Endometrial microvascular endothelial cells (primary cell): ENCODE results near the gene ITGBL1. TPM values are rescaled to one million over a fixed set of nuclear protein-coding genes. Genes with fewer than 3 reads are reported as not detected.

Experiments
- in situ Hi-C: cut with HindIII; loops from 2 replicates; pipeline ENCODE4 v1.10.0; 2017; ENCODE audit warnings: low sequenced_read_pairs, low pct_unique_long_range_greater_than_20kb; ENCODE audit errors: inconsistent ontology term
- total RNA-seq: library from RNA; depleted of rRNA; stranded (reverse); fragments of >200 nt; gene quantifications from one replicate; pipeline ENCODE4 v1.2.3, GENCODE V29; 2015; ENCODE audit errors: inconsistent ontology term

ITGBL1 gene, protein sequence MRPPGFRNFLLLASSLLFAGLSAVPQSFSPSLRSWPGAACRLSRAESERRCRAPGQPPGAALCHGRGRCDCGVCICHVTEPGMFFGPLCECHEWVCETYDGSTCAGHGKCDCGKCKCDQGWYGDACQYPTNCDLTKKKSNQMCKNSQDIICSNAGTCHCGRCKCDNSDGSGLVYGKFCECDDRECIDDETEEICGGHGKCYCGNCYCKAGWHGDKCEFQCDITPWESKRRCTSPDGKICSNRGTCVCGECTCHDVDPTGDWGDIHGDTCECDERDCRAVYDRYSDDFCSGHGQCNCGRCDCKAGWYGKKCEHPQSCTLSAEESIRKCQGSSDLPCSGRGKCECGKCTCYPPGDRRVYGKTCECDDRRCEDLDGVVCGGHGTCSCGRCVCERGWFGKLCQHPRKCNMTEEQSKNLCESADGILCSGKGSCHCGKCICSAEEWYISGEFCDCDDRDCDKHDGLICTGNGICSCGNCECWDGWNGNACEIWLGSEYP
- total RNA-seq: 11.1 TPM

DNA sequence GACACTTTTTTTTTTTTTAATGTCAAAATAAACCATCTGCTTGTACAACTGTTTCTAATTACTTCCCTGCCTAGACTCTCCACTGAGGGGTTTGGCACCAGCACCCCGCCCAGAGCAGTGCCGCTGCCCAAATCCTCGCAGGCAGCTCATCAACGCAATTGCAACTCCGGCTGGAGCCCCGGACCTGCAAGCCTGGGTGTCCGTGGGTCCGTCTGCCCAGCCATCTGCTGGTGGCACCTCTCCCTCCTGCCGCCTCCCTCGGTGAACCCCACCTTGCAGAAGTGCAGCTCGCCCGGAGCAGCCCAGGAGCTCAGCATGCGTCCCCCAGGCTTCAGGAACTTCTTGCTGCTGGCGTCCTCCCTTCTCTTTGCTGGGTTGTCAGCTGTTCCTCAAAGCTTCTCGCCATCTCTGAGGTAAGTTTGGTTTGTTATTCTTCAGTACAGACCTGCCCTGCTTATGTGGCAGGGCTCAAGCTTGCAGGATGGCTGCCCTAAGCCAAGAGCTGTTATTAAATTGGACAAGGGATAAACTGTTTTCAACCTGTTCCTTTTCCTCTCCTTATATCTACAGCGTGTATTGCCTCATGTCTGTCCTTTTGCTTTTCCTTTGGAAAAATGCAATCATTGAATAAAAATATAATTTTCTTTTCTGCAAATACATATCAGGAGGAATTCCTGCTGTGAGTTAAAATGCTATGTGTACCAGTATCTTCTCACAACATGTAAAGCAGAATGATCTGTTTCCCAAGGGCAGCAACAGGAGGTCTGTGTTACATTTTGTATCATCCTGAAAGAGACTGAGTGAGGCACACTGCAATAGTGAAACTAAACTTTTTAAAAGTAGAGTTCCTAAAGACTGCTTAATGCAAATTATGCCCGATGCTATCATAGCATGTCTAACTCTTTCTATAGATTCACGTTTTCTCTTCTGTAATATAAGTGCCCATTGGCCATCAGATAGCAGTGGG is at the start of gene ITGBL1:
TSS of gene ITGBL1 (plus strand) at position 157 of the 967 bp plus-strand sequence. CDS start at position 316, 159 bp downstream.
- in situ Hi-C loops: no loop called here

DNA sequence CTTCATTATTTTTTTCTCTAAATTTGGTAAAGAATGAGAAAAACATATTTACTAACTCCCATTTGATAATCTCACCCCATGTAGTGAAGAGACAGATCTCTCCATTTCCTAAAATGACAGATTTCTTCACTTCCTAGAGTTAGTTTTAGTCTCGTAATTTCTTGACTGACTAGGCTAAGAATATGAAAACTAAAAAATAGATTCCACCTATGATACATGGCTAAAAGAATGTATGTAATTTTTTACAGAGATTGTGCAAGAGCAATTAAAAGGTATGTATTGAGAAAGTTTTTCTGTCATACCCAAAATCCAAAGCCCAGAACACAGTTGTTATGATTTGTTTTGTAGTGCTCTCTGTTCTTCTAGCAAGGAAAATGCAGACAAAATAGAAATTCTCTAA is 45.7 kb upstream of the ITGBL1 start:
- in situ Hi-C loops: no loop called here

DNA sequence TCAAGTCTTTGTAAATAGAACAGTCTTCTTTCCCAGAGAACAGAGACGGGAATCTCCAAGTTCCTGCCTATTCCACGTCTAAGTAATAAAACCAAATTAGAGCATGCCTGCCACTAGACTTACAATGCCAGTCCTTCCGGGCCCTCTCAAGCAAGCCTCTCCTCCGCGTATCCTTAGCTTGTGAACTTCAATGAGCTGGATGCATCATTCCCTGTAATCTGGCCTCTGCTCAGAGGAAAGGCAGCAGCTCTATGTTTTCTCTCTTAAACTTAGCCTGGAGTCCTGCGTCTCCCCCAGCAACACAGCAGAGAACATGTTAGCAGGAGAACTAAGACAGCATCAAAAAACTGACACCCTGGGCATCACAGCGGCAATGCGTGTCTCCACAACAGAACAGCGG is 44.3 kb upstream of the ITGBL1 start:
- in situ Hi-C loops: no loop called here

DNA sequence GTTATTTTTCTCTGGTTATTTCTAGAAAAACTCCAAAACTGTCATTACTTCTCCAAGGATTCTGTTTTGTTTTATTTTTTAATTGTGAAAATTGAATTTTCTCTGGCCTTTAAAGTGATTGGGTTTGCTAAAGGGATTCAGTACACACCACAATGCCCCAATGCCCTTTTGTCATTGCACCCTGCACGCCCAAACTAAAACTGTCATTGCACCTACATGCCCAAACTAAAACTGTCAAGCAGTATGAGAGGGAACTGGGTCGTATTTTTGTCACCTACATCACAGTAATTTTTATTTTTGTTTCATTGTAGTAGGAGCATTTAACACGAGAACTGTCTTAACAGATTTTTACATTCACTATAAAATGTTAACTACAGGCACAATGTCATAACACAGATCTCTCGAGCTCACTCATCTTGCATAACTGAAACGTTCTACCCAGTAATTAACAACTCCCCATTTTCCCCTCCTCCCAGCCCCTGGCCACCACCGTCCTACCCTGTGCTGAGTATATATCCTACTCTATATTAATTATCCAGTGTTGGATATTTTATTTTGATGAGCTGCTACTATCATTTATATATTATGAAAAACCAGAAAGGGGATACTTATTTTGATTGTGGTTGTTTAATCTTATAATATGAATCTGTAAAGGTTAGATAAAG is 43.4 kb upstream of the ITGBL1 start:
- in situ Hi-C loops: no loop called here

DNA sequence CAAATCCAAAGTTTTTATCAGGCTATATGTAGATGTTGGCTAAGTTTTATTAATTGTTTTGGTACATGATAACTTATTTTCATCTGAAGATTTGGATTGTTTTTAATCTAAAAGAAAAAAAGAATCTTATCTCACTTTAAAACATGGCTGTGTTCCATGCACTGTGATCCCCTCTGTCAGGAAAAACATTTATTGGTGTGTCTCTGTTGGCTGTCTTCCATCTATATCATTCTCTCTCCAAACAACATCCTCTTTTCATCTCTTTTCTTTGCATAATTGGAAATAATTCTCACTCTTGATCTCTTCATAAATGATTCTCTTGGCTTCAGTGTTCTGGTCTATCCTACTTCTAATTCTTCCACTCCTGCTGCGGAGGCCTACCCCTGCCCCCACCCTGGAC is 40.4 kb upstream of the ITGBL1 start:
- in situ Hi-C loops: no loop called here

DNA sequence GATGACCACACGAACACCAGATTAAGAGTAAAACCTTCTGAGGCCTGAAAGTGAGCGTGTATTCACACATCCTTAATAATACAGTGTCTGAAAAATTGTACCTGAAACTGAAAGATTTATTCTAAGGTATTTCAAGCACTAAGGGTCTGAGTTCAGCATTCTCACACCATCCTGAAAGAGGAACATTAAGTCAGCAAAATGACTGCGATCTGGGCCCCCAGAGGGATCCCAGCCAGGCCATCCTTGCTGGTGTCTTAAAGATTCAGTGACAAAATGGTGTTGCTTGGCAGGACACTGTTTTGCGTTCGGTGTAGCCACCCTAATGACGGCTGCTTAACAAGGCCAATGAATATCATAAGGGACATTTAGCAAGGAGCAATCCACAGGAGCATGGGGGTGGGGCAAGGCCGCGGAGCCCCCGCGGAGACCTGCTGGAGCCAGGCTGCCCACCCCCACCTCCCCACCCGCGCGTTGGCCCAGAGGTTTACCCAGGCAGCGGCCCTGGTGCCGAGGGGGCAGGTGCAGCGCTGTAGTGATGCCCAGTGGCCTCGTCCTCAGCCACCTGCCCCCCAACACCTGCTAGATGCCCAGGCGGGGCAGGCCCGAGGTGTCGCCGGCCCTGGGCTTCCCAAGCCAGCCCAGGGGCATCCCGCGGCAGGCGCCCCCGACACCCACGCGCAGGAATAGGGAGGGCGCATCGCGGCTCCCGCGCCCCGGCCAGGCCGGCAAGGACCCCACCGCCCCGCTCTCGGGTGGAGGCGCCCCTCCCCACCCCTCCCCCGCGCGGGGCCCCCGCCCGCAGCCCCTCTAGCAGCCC is 36.9 kb upstream of the ITGBL1 start:
- in situ Hi-C loops: no loop called here

DNA sequence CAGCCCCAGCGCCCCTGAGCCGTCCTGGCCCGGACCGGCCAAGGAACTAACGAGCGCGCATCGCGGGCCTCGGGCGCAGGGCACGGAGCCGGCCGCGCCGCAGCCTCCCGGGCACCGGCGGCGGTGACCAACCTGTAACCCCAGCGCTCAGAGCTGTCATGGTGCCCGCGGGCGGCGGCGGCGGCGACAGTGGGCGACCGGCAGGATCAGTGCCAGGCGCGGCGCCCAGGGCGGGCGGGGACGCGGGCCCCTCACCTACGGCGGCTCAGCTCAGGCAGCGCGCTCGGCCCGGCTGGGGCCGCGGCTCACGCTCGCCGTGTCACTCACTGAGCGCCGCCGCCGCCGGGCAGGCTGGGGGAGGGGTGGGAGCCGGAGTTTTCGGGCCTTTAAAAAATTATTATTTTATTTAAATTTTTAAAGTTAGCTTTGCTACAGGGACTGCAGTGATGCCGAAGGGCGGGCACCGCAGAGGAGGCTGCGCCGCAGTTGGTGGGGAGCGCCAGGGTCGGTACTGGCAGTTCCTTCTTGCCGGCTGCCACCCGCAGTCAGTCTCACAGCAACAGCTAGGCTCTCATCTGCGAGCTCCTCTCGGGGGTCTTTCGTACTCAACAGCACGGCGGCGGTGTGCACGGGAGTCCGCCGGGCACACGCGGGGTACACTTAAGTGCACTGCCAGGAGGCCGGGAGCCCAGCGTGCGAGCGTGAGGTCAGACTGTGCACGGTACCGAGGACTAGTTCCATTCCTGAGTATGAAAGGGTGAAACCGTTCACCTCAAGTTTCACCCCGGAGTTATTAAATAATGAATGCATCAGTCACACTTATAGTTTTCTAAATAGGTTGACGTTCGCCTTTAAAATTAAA is 36.1 kb upstream of the ITGBL1 start, which contains the start of gene NALCN:
TSS of gene NALCN (minus strand) at position 328 of the 862 bp plus-strand sequence. CDS start 17,382 bp downstream, outside the sequence.
- in situ Hi-C loops: no loop called here

DNA sequence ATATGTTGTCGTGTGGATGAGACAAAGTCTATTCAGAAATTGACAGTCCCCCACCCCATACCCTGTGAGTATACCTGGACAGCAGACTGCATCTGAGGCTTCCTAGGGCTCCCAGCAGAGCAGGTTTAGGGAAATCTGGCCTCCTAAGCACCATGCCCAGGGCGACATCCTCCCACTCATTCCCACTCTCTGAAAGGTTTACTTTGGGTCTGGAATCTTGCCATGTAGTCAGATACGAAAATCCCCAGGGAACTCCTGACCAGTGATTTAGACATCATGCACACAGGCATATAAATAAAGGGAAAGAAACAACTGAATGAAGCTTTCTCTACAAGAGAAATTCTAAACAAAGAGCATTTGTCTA is 35.5 kb upstream of the ITGBL1 start:
- in situ Hi-C loops: no loop called here

DNA sequence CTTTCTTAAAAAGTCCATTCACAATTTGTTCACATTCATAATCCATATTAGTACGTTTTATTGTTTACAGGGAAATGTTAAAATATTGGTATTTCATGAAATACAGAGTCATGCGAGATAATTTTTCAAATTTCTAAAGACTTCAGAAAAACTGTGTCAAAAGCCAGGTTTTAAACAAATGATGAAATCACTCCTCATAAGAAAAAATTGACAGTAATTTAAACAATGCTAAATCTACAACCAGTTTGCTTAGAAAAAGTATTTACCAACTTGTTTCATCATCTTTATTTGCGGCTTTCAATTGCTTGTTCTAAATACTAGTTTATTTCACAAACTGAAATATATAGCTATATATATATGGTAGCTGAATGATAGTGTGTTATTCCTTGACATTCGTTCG is 35.0 kb upstream of the ITGBL1 start:
- in situ Hi-C loops: no loop called here

DNA sequence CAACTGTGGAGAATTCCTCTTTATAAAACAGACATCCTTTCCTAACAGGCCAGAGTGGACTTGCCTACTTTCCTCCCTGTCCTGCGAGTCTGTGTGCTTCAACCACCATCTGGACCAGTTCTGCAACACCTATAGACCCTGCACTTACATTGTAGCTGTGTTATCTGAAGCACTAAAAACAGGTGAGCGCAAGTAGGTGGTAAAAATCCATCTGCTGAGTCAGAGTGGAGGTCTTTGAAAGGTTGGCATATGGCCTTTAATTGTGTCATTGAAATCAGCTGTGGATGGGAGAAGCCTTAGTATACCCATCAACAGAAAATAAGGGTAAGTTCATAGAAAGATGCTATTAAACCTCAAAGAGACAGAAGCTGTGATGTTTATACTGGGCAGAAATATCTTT is 28.6 kb upstream of the ITGBL1 start:
- in situ Hi-C loops: no loop called here

DNA sequence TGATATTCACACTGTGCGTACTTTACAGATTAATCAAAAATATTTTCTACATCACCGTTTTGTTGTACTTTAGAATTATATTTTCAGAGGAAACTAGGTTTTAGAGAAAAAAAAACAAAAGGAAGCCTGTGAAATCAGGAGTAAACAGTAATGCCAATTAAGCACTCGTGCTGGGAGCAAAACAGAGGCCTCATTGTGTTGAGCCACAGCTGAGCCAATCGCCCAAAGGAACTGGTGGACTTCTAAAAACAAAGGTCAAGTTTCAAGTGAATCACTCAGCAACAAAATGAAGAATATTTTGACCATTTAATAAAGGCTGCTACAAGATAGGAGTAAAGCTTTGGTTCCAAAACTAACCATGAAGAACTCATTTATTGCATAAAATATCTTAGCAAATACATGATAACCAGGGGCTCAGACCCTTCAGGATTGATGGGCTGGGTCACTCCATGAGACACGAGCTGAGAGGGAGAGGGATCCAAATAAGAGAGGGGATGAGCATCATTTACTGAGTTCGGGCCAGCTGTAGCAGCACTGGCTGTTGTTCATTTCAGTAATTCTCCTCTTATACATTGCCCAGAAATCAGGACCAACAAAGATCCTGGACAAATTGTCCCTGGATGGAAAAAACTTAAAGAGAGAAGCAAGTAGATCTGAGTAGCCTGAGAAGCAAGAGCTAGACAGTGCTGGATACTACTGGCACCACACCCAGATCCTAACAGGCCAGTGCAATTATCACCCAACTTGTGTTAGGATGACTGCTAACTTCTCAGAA is 27.9 kb upstream of the ITGBL1 start:
- in situ Hi-C loops: no loop called here

DNA sequence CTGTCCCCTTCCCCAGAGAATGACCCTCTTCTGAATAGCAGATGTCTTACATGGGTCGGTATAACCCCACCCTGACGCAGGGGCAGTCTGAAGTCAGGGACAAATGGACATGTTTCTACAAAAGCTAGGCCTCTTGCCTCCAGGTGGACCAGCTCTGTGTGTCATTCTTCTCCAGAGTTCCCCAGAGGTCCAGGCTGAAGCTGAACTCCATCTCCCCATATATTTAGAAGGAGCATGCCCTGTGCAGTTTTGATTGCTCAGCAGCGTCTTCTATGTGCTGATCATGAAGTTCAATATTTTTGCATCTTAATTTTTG is 27.4 kb upstream of the ITGBL1 start:
- in situ Hi-C loops: no loop called here

DNA sequence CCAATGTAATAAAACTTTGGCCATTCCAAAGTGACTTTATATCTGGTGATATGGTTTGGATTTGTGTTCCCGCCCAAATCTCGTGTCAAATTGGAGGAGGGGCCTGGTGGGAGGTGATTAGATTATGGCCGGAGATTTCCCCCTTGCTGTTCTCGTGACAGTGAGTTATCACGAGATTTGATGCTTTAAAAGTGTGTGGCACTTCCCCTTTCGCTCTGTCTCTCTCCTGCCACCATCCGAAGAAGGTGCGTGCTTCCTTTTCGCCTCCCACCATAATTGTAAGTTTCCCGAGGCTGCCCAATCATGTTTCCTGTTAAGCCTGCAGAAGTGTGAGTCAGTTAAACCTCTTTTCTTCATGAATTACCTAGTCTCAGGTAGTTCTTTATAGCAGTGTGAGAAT is 26.9 kb upstream of the ITGBL1 start:
- in situ Hi-C loops: no loop called here

DNA sequence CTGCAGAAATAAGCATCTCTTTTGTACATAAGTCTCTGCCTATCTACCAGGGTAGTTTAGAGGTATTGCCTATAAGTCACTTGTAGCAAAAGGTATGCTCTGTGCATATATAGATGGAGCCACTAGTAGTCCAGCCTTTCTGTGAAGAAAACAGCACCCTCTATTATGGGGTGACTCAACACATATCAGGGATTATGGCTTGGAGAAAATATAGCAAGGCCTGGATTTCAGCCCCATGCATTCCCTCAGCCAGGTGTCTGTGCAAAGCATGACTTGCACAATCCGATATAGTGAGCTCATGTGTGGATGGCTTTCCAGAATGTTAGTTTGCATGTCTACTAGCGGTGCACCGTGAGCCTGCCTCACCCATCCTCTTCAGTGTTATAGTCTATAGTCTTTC is 22.7 kb upstream of the ITGBL1 start:
- in situ Hi-C loops: no loop called here

DNA sequence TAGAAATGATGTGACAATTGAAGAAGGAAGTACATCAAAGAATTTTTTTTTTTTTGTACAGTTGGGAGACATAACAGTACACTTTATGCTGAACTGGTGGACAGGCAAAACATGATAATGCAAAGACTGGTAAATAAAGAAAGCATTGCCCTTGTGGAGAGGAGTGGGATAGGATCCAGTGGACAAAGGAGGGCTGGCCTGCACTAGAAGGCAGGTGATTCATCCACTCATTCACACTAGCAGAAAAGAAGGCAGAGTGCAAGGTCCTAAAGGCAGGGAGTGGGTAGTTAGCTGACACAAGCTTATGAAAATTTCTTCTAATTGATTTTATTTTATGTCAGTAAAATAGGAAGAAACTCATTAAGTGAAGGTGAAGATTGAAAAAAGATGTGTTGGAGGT is 18.6 kb upstream of the ITGBL1 start:
- in situ Hi-C loops: no loop called here

DNA sequence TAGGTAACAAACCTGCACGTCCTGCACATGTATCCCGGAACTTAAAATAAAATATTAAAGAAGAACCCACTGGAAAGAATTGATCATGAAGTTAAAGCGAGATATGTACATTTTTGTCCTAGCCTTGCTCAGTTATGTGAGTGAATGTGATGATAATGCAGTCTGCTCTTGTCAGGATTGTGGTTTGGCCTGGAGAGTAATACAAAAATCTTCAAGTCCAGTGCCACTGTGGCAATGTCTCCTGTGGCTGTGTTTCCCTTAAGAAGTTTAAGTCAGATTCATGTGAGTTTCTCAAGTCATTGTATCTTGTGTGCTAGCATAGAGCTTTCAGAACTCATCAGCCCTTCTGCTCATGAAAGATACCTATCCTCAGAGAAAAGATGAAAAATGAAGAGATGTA is 18.0 kb upstream of the ITGBL1 start:
- in situ Hi-C loops: no loop called here

DNA sequence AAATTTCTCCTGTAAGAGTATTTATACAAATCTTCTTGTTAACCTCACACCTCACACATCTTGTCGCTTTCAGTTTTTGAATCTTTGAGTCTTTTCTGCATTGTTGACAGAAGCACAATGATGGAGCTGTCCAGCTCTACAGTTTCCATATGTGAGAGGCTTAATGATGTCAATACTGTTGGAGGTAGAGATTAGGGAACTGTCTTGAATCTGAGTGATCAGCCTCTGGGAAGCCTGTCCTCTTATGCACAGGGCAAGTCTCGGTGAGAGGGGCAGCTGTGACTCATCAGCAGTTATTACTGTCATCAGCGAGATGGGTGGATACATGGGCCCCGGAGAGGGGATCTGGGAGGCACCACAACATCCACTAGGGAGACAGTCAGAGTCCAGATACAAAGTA is 4.6 kb upstream of the ITGBL1 start:
- in situ Hi-C loops: no loop called here
